SH-SY5Y (cell line): ENCODE measurements around the gene BABAM1.

Experiments
- GATA2 ChIP-seq: IDR thresholded peaks from 2 replicates; pipeline ENCODE4 v1.6.1; 2011; ENCODE audit warnings: mild to moderate bottlenecking, low read depth, low read length
- GATA3 ChIP-seq: IDR thresholded peaks from 2 replicates; pipeline ENCODE4 v1.6.1; 2011; ENCODE audit warnings: low read depth, mild to moderate bottlenecking, low read length, moderate library complexity

DNA sequence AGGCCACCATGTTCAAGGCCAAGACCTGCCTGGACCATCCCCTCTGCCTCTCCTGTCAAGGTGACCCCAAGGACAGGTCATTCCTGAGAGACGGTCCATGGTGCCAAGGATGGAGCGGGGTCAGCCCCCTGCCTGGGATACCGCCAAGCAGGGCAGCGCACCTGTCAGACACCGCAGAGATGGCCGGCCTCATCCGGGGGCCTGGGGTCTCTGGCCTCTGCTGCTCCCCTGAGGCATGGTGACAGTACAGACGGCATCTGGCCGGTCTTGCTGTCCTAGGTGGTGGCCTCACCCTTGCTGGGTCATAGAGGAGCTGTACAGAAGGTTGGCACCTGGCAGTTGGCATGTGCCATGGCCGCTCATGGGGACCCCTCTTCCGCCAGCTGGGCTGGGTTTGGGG lies 53.2 kb downstream of the BABAM1 start:
- TF ChIP-seq GATA2: no peak
- TF ChIP-seq GATA3: no peak
